Measurements from ENCODE around the gene TAAR9.

TAAR9 gene

GRCh38 chr6:132569170-132569569 is 31.1 kb downstream of the TAAR9 start:
- no peak for DNase-seq (ENCODE audit: low read depth)
- H3K4me3 ChIP-seq (ENCODE audit: low read depth, low read length) = no peak overlapping the region
- in situ Hi-C loops (cut with HindIII; ENCODE audit: low sequenced_read_pairs) = no loop called here
- no peak for TF ChIP-seq CTCF (IDR thresholded peaks at IDR 0.05; ENCODE audit: low read depth, low read length, missing control alignments)

GRCh38 chr6:132570221-132570777 is 32.2 kb downstream of the TAAR9 start, which contains the start of gene TAAR6:
TAAR6 (plus strand) TSS chr6:132570322; CDS start chr6:132570322, 0 bp downstream.
- DNase-seq (ENCODE audit: low read depth) = no peak
- in situ Hi-C loops (cut with HindIII; ENCODE audit: low sequenced_read_pairs) = no loop called here
- no peak within 1 kb of the TSS for H3K4me3 ChIP-seq (ENCODE audit: low read depth, low read length)
- TF ChIP-seq CTCF (IDR thresholded peaks at IDR 0.05; ENCODE audit: low read depth, low read length, missing control alignments) = no peak

GRCh38 chr6:132571774-132572173 is 33.7 kb downstream of the TAAR9 start:
- in situ Hi-C loops (cut with HindIII; ENCODE audit: low sequenced_read_pairs) = no loop called here
- no peak overlapping the region for H3K4me3 ChIP-seq (ENCODE audit: low read depth, low read length)

GRCh38 chr6:132584698-132585097 is 46.6 kb downstream of the TAAR9 start:
- in situ Hi-C loops (cut with HindIII; ENCODE audit: low sequenced_read_pairs) = no loop called here
- no peak for TF ChIP-seq CTCF (IDR thresholded peaks at IDR 0.05; ENCODE audit: low read depth, low read length, missing control alignments)
- DNase-seq (ENCODE audit: low read depth) = no peak
- H3K4me3 ChIP-seq (ENCODE audit: low read depth, low read length) = no peak overlapping the region

More at GRCh38 chr6:132571774-132572173, 33.7 kb downstream of the TAAR9 start:
- no peak for DNase-seq (ENCODE audit: low read depth)
- no peak for TF ChIP-seq CTCF (IDR thresholded peaks at IDR 0.05; ENCODE audit: low read depth, low read length, missing control alignments)

GRCh38 chr6:132587424-132587823 is 49.3 kb downstream of the TAAR9 start:
- no peak for TF ChIP-seq CTCF (IDR thresholded peaks at IDR 0.05; ENCODE audit: low read depth, low read length, missing control alignments)
- H3K4me3 ChIP-seq (ENCODE audit: low read depth, low read length) = no peak overlapping the region
- no peak for DNase-seq (ENCODE audit: low read depth)
- in situ Hi-C loops (cut with HindIII; ENCODE audit: low sequenced_read_pairs) = no loop called here

Data from astrocyte of the cerebellum (primary cell).